ENCODE measurements around the gene CDKAL1. TPM values are rescaled to one million over a fixed set of nuclear protein-coding genes. Genes with fewer than 3 reads are reported as not detected.

CDKAL1 gene
- total RNA-seq (13.7 TPM in 2 replicates), polyA plus RNA-seq (12.2 and 19.3 TPM in 2 replicates)

DNA sequence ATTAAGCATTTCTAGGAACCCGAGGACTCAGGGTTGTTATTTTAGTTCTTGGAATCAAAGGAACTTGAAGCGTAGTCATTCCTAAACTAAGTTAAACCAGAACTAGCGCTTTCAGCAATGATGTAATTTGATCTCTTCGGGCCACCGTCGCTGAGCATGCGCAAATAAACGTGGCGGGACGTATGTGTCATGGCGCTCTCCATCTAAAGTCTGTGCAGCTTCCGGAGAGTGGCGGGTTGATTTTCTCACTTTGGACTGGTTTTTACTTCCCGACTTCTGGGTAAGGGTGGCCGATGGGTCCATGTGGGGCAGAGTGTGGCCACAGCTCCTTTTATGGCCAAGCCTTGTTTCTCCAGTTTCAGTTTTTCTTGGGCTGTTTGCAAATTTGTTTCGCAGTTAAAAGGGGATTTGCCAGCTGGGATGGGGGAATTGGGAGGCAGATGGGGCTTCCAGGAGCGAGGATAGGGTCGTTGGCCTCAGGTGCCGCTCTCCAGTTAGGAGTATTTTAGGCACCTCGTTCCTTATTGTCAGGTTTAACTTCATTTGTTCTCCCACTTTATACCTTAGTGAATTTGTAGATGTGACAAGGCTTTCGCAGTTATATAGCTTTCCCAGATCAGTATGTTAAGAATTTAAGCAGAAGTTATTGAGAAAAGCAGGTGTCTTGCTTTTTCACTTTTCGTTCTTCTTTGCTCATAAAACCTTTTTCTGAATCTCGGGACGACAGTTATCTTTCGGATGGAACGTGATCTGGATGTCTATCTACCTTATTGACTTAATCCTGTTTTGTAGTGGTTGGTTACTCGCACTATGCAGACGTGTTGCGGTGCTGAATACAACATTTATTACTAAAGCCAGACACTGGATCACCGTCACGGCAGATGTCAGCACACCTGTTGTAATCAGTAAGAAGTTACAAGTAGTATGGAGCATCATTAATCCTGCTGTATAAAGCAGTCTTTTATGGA is at the start of gene CDKAL1:
Gene CDKAL1 (plus strand): TSS at position 163 of the 968 bp plus-strand sequence. CDS start 11,894 bp downstream, outside the sequence.
- Histone ChIP-seq H3K27me3 (no peaks in the 10 kb centered on the region), H3K4me1 (ENCODE audit: low read depth) (peaks cover 6% of the 10 kb centered on the region), H3K4me3 (peak within 1 kb of the TSS; percentile 71), H3K36me3 (no peaks in the 10 kb centered on the region), H3K27ac (peak within 1 kb of the TSS; percentile 78), H3K9me3 (ENCODE audit: low read depth) (no peaks in the 10 kb centered on the region)
- DNase-seq (ENCODE audit: low read depth in 1 of 2, low spot score in 1 of 2): peak; percentile 89 to 94
- no peak for TF ChIP-seq CTCF (IDR thresholded peaks at IDR 0.05; ENCODE audit: low read depth, low read length)

GRCh38 chr6:20486641-20487040 is 47.6 kb upstream of the CDKAL1 start:
- no peak overlapping the region for H3K4me3 ChIP-seq
- H3K9me3 ChIP-seq (ENCODE audit: low read depth): no peaks in the 10 kb centered on the region
- TF ChIP-seq CTCF (IDR thresholded peaks at IDR 0.05; ENCODE audit: low read depth, low read length): no peak
- DNase-seq (ENCODE audit: low read depth in 1 of 2, low spot score in 1 of 2): no peak
- H3K36me3 ChIP-seq: peaks cover 51% of the 10 kb centered on the region
- no peak overlapping the region for H3K27ac ChIP-seq
- no peaks in the 10 kb centered on the region for H3K27me3 ChIP-seq
- H3K4me1 ChIP-seq (ENCODE audit: low read depth): no peaks in the 10 kb centered on the region

DNA sequence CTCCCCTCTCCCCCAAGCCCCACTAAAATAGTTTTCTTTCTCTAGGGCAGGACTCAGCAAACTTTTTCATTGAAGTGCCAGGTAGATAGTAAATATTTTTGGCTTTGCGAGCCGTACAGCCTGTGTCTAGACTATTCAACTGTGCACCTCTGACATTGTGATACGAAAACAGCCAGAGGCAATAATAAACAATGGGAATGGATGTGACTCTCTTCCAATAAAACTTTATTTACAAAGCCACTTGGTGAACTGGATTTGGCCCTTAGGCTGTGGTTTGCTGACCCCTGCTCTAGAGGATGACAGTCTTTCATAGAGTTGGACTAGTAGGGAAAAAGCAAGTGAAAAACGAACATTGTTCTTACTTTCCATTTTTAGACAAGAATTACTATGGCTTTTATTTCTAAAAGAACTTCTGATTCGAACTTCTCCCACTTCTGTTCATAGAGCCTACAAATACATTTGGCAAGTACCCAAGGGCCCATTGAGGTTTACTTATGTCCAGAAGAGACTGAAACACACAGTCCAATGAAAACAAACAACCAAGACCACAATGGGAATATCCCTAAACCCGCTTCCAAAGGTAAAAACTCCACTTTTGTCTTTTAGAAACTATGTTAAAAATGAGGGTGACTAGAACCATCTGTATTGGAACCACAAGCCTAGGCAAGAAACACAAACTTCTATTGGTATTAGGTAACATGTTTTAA is 46.4 kb upstream of the CDKAL1 start:
- Histone ChIP-seq H3K4me3 (no peak overlapping the region), H3K9me3 (ENCODE audit: low read depth) (no peaks in the 10 kb centered on the region), H3K27me3 (no peaks in the 10 kb centered on the region), H3K36me3 (peaks cover 47% of the 10 kb centered on the region), H3K27ac (peak overlapping the region; percentile 48), H3K4me1 (ENCODE audit: low read depth) (no peaks in the 10 kb centered on the region)
- no peak for TF ChIP-seq CTCF (IDR thresholded peaks at IDR 0.05; ENCODE audit: low read depth, low read length)
- DNase-seq (ENCODE audit: low read depth in 1 of 2, low spot score in 1 of 2): no peak

DNA sequence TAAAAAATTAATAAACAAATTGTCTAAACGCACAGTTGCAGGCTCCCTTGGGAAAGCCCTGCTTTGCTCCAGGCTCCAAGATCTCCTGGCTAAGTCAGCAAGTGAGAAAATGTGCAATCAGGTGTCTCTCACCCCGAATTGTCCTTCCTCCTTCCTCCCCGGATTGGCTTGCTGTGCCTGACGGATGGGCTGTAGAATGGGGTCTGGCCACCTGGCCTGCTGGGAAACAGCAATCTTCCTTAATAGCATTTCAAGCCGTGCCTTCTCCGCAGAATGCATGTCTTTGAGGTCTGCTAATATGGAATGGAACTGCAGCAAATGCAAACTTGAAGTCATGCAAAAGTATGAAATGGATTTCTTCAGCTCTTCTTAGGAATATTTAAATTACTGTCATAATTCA is 43.7 kb upstream of the CDKAL1 start:
- no peak for TF ChIP-seq CTCF (IDR thresholded peaks at IDR 0.05; ENCODE audit: low read depth, low read length)
- H3K27me3 ChIP-seq: no peaks in the 10 kb centered on the region
- no peak overlapping the region for H3K27ac ChIP-seq
- no peaks in the 10 kb centered on the region for H3K4me1 ChIP-seq (ENCODE audit: low read depth)
- H3K4me3 ChIP-seq: no peak overlapping the region
- DNase-seq (ENCODE audit: low read depth in 1 of 2, low spot score in 1 of 2): no peak
- H3K36me3 ChIP-seq: peaks cover 37% of the 10 kb centered on the region
- no peaks in the 10 kb centered on the region for H3K9me3 ChIP-seq (ENCODE audit: low read depth)

GRCh38 chr6:20492099-20492498 is 42.2 kb upstream of the CDKAL1 start:
- H3K9me3 ChIP-seq (ENCODE audit: low read depth): no peaks in the 10 kb centered on the region
- no peak overlapping the region for H3K27ac ChIP-seq
- no peaks in the 10 kb centered on the region for H3K27me3 ChIP-seq
- H3K4me1 ChIP-seq (ENCODE audit: low read depth): no peaks in the 10 kb centered on the region
- TF ChIP-seq CTCF (IDR thresholded peaks at IDR 0.05; ENCODE audit: low read depth, low read length): no peak
- peaks cover 31% of the 10 kb centered on the region for H3K36me3 ChIP-seq
- H3K4me3 ChIP-seq: no peak overlapping the region
- no peak for DNase-seq (ENCODE audit: low read depth in 1 of 2, low spot score in 1 of 2)

All from cardiac muscle cell (in vitro differentiated cells and primary cell).